GM18502 (cell line): ENCODE measurements around the gene UBE2G1.
"Not testable (repeated sequence)": the region's sequence is repeated elsewhere in the genome, so short reads cannot be mapped to it uniquely, and the experiment has no call there.

Source experiments
- ATAC-seq: cut with Tn5 transposase; IDR thresholded peaks from one replicate; pipeline ENCODE4 v1.9.1; 2021; ENCODE audit warnings: mild to moderate bottlenecking; ENCODE audit not compliant: unreplicated experiment, poor library complexity

Gene UBE2G1

GRCh38 chr17:4375796-4376440 lies 9.4 kb upstream of the UBE2G1 start:
- not testable (repeated sequence) for ATAC-seq

DNA sequence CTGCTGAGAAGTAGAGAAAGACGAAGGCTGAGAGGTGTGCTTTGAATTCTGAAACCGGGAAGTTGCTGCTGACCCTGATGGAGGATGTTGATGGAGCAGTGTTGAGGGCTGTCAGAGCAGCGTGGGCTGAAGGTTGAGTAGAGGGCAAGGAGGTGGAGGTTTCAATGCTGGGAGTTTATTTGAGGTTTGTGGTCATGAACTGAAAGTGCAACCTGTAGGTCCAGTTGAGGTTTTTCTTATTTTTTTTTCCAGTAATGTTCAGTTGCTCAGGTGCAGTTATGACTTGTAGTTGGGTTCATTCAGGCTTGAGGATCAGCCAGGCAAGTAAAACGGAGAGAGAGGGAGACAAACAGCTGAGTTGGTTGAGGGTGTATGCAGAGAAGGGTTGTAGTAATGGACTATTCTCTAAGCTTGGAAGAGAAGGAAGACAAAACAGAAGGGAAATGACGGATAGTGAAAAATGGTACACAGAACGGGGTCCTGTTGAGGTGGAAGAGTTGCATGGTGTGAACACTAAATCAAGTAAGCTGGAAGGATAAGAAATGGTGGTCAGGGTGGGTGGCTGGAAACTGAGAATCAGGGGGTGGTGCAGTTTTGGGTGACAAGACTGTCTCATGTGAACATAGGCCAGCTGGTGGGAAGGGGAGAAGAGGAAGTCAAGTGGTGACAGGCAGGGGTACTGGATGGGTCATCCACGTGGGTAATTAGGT lies 8.7 kb upstream of the UBE2G1 start:
- peak; percentile 74 for ATAC-seq

DNA sequence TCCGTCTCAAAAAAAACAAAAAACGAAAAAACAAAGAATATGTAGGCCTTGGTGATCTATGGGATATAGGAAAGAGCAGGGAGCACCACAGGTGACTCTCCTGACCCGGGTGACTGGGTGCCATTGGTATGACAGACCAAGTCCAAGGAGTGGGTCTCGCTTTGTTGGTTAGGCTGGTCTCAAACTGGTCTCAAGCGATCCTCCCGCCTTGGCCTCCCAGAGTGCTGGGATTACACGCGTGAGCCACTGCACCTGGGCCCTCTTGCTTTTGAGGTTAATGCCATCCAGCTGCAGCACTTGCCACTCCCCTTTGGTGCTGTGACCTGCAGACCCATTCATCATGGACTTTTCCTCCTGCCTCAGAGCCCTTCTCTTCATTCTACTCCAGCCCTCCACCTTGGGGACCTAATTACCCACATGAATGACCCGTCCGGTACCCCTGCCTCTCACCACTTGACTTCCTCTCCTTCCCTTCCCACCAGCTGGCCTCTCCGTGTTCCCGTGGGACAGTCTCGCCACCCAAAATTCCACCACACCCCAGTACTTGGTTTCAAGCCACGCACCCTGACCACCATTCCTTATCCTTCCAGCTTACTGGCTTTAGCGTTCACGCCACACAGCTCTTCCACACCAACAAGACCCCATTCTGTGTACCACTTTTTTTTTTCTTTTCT lies 3.2 kb upstream of the UBE2G1 start:
- no peak for ATAC-seq

DNA sequence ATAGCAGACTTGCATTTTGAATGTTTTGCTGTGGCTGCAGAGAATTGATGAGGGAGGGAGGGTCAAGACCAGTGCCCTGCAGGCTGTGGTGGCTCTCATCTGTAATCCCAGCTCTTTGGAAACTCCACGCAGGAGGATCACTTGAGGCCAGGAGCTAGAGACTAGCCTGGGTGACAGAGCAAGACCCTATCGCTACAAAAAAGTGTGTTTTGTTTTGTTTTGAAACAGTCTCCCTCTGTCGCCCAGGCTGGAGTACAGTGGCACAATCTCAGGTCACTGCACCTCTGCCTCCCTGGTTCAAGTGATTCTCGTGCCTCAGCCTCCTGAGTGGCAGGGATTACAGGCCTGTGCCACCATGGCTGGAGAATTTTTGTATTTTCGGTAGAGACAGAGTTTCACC lies 1.9 kb upstream of the UBE2G1 start:
- no peak for ATAC-seq

GRCh38 chr17:4367177-4367576 lies 702 bp upstream of the UBE2G1 start:
- not testable (repeated sequence) for ATAC-seq

- peak; percentile 26 for ATAC-seq
These were observed 698 bp downstream of the UBE2G1 start for GRCh38 chr17:4365628-4366326.

- ATAC-seq: peak; percentile 42
These were observed 1.3 kb downstream of the UBE2G1 start for GRCh38 chr17:4365103-4365627.

DNA sequence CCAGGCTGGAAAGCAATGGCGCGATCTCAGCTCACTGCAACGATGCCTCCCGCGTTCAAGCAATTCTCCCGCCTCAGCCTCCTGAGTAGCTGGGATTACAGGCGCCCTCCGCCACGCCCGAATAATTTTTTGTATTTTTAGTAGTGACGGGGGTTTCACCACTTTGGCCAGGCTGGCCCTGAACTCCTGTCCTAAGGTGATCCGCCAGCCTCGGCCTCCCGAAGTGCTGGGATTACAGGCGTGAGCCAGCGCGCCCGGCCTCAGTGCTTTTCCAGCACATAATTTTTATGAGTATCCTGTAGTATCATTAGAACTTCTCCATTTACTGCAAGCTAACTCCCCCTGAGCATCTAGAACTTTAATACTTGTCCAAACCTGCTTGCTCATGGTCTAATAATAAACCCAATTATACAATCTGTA lies 1.8 kb downstream of the UBE2G1 start:
- no peak for ATAC-seq

DNA sequence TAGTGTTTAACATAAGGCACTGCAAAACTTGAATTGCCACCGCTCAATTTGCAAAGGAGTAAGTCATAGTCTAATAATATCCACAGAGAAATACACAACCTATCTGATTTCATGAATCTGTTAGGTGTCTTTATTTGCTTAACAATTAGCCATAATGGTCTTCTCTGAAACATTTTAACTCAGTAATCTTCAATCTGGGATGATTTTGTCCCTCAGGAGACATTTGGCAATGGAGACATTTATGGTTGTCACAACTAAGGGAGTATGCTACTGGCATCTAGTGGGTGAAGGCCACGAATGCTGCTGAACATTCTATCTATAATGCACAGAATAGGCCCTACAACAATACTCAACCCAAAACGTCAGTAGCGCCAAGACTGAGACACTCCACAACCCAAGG lies 4.3 kb downstream of the UBE2G1 start:
- ATAC-seq: no peak

- ATAC-seq: peak; percentile 59
These were observed 8.3 kb downstream of the UBE2G1 start for GRCh38 chr17:4358154-4358553.

GRCh38 chr17:4357671-4358070 lies 8.8 kb downstream of the UBE2G1 start:
- ATAC-seq: no peak

- no peak for ATAC-seq
These were observed 9.3 kb downstream of the UBE2G1 start for GRCh38 chr17:4357030-4357628.

- ATAC-seq: no peak
These were observed 11.5 kb downstream of the UBE2G1 start for GRCh38 chr17:4354862-4355514.

DNA sequence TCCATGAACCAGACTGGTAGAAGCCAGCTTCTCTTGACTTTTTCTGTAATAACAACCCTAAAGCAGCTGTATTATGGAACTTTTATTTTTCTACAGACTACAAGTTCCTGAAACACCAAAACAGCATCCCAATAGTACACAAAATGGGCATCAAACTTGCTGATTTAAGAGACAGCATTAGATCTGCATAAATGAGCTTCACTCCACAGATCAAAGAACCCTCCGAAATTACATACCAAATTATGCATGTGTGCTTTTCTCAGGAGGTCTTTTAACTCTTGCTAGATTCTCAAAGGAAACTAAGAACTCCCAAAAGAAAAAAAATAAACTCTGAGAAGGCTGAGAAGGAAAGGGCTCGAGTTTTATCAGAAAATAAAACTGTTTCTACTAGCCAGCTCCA lies 12.3 kb downstream of the UBE2G1 start:
- ATAC-seq: no peak

DNA sequence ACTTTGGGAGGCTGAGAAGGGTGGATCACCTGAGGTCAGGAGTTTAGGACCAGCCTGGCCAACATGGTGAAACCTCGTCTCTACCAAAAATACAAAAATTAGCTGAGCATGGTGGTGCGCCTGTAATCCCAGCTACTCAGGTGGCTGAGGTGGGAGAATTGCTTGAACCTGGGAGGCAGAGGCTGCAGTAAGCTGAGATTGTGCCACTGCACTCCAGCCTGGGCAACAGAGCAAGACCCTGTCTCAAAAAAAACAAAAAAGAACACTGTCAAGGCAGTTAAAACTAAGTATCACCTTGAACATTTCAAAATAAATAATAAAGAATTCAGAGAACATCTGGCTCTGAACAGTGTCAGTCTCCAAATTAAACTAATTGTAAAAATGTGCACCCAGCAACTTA lies 16.3 kb downstream of the UBE2G1 start:
- ATAC-seq: not testable (repeated sequence)

DNA sequence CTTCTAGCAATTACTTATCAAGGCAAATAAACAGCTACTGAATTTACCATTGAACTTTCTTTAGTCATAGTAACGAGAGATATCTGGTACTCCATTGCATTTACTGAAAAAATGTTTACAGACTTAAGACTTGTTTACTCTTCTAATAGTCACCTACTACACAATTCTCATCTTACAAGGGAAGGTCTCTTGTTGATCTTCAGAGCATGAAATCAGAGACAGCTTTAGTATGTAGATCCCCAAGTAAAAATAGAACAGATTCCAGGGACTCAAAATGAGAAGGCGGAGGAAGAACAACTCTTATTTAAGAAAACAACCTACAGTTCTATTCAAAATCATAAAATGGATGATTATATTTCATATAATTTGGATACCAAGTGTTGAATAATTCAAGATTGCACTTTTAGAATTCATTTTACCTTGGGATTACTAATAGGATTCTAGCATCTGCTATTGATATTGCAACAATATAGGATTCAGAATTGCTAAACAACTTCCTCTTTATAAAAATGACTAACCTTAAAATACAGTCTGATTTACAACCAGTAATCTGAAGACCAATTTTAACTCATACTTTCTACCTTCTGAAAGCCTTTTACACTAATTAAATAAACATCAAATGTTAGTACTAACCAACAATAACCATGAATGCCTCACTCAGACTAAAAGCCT lies 20.8 kb downstream of the UBE2G1 start:
- no peak for ATAC-seq

- no peak for ATAC-seq
These were observed 21.5 kb downstream of the UBE2G1 start for GRCh38 chr17:4344926-4345325.

DNA sequence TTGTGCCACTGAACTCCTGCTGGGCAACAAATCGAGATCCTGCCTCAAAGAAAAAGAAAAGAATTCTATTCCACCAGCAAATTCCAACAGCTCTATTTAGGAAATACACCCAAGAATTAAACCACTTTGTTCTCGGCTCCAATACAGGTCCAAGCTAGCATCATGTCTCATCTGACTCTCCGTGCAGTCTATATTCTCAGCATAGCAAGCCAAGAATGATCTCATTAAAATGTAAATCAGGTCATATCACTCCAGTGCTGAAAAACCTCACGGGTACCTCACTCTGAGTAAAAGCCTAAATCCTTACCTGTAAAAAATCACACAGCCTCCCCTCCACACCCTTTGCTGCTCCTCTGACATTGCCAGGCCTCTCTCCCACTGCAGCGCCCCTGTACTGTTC lies 23.9 kb downstream of the UBE2G1 start:
- ATAC-seq: no peak

- no peak for ATAC-seq
These were observed 24.9 kb downstream of the UBE2G1 start for GRCh38 chr17:4341616-4341977.
